Fibroblast of villous mesenchyme (primary cell): ENCODE data around the gene CEMIP2. TPM values are rescaled to one million over a fixed set of nuclear protein-coding genes. Genes with fewer than 3 reads are reported as not detected.

Source experiments
- DNase-seq: peaks from one replicate; pipeline ENCODE4 v3.0.0-alpha.2; 2010; ENCODE audit warnings: low read depth
- H3K4me3 ChIP-seq: 2 replicates; pipeline ENCODE4 v1.5.1; 2011; ENCODE audit warnings: low read depth, mild to moderate bottlenecking, low read length
- CTCF ChIP-seq: IDR thresholded peaks from 2 replicates; pipeline ENCODE4 v1.5.1; 2012; ENCODE audit warnings: low read depth, mild to moderate bottlenecking, low read length; ENCODE audit not compliant: insufficient read depth
- total RNA-seq: library from RNA; depleted of rRNA; stranded (reverse); fragments of >200 nt; gene quantifications from 2 replicates; pipeline ENCODE4 v1.2.3, GENCODE V29; 2012

Gene CEMIP2
- total RNA-seq, 1 donor, result 180 TPM

- peak; percentile 89 for DNase-seq
- no peak overlapping the region for H3K4me3 ChIP-seq
- no peak for TF ChIP-seq CTCF
These were observed 121.2 kb downstream of the CEMIP2 start for GRCh38 chr9:71647094-71647591.

- TF ChIP-seq CTCF, result no peak
- H3K4me3 ChIP-seq, result no peak overlapping the region
- peak; percentile 68 for DNase-seq
These were observed 122.2 kb downstream of the CEMIP2 start for GRCh38 chr9:71646131-71646530.

GRCh38 chr9:71644819-71645362 lies 123.4 kb downstream of the CEMIP2 start:
- H3K4me3 ChIP-seq, result no peak overlapping the region
- TF ChIP-seq CTCF, result no peak
- DNase-seq, result no peak

GRCh38 chr9:71643330-71643729 lies 125.0 kb downstream of the CEMIP2 start:
- no peak for TF ChIP-seq CTCF
- no peak overlapping the region for H3K4me3 ChIP-seq
- DNase-seq, result no peak

- no peak for TF ChIP-seq CTCF
- no peak for DNase-seq
- H3K4me3 ChIP-seq, result no peak overlapping the region
These were observed 126.3 kb downstream of the CEMIP2 start for GRCh38 chr9:71642056-71642455.

- H3K4me3 ChIP-seq, result no peak overlapping the region
- DNase-seq, result no peak
- no peak for TF ChIP-seq CTCF
These were observed 129.7 kb downstream of the CEMIP2 start for GRCh38 chr9:71638627-71639026.

GRCh38 chr9:71637926-71638325 lies 130.4 kb downstream of the CEMIP2 start:
- H3K4me3 ChIP-seq, result no peak overlapping the region
- no peak for TF ChIP-seq CTCF
- DNase-seq, result no peak
